ENCODE data around the gene FGF7. TPM values are rescaled to one million over a fixed set of nuclear protein-coding genes. Genes with fewer than 3 reads are reported as not detected.

FGF7 gene
- total RNA-seq, 5 donors from 2014 or later (not counting 1 experiment from before 2014, with no cell fraction given): 0.19 to 0.46 (median 0.20) TPM; not detected in 2

DNA sequence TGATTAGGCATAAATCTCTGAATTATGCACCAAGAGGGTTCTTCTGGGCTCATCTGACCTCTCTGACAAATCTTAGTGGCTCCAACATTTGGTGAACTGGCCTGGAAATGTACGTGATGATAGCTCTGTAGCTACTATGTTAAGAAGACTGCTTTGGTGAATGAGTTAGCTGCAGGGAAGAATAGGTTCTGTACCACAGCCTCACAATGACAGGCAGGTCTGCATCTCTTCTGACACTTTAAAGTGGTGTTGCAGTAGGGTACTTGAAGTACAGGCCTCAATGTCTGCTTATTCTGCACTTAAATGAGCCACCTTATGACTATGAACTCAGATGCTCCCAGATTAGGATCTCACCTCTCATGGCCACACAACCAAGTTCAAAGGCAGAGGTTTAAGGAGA lies 7.0 kb downstream of the FGF7 start:
- Mint-ChIP-seq H3K4me1 (no peaks in the 10 kb centered on the region), H3K27me3 (peaks cover 0 to 4% of the 10 kb centered on the region in 2 donors), H3K9me3 (no peaks in the 10 kb centered on the region), H3K4me3 (no peak overlapping the region), H3K36me3 (no peaks in the 10 kb centered on the region), H3K27ac (no peak overlapping the region)
- WGBS (ENCODE audit: insufficient coverage): 86% methylated on average over 1 of the region's 1 CpG
- Histone ChIP-seq H3K27me3 (replicated peaks in 1 of 2; ENCODE audit: control insufficient read depth in 2 of 2, extremely low read depth in 1 of 2, insufficient read depth in 2 of 2, low read length in 1 of 2) (no peaks in the 10 kb centered on the region), H3K36me3 (ENCODE audit: control insufficient read depth in 2 of 2, extremely low read depth in 1 of 2, insufficient read depth in 1 of 2, low read length in 1 of 2) (no peaks in the 10 kb centered on the region), H3K27ac (ENCODE audit: low read length) (no peak overlapping the region), H3K4me3 (ENCODE audit: control insufficient read depth in 1 of 2, extremely low read depth in 1 of 2, low read length in 1 of 2) (no peak overlapping the region), H3K9me3 (no peaks in the 10 kb centered on the region), H3K4me1 (ENCODE audit: control insufficient read depth in 1 of 2, extremely low read depth in 1 of 2, insufficient read depth in 2 of 2, low read length in 2 of 2) (no peaks in the 10 kb centered on the region)
- DNase-seq (no peak), ATAC-seq (replicated peaks in 1 of 4) (no peak)
- ChIA-PET POLR2A (no interaction called here), CTCF (interaction anchor here in 1 of 2 donors (0.7 kb wide), 1 partner anchor 568 kb away, joined by 3 read pairs; no protein-coding TSS in a partner anchor)

DNA sequence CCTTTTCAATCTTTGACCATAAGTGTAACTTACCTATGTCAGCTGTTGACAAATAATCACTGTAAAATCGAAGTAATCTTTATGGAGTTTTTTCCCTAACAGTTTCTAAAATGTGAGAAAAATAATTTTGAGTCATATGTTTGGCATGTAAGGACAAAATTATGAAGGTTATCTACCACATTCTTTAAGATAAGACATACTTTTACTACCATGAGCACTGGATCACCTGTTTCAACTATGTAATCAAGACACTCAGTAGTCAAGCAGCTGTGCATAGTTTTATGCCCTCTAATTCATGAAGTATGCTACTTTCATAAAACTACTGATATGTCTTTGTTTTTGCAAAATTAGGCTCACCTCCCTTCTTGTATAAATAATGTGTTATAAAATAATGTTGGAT lies 12.1 kb downstream of the FGF7 start:
- WGBS (ENCODE audit: insufficient coverage): no CpG with 5 or more reads among the region's 1 CpG

GRCh38 chr15:49436751-49437150 lies 13.7 kb downstream of the FGF7 start:
- Histone ChIP-seq H3K9me3 (no peaks in the 10 kb centered on the region), H3K27ac (ENCODE audit: low read length) (no peak overlapping the region), H3K27me3 (replicated peaks in 1 of 2; ENCODE audit: control insufficient read depth in 2 of 2, extremely low read depth in 1 of 2, insufficient read depth in 2 of 2, low read length in 1 of 2) (no peaks in the 10 kb centered on the region), H3K36me3 (ENCODE audit: control insufficient read depth in 2 of 2, extremely low read depth in 1 of 2, insufficient read depth in 1 of 2, low read length in 1 of 2) (no peaks in the 10 kb centered on the region), H3K4me1 (ENCODE audit: control insufficient read depth in 1 of 2, extremely low read depth in 1 of 2, insufficient read depth in 2 of 2, low read length in 2 of 2) (no peaks in the 10 kb centered on the region), H3K4me3 (ENCODE audit: control insufficient read depth in 1 of 2, extremely low read depth in 1 of 2, low read length in 1 of 2) (no peak overlapping the region)
- H3K9me3 Mint-ChIP-seq: no peaks in the 10 kb centered on the region
- ATAC-seq (replicated peaks in 1 of 4) (no peak), DNase-seq (no peak)
- H3K4me3 Mint-ChIP-seq: no peak overlapping the region
- H3K36me3 Mint-ChIP-seq: no peaks in the 10 kb centered on the region
- H3K27ac Mint-ChIP-seq: no peak overlapping the region
- peaks cover 0 to 12% (median 0%) of the 10 kb centered on the region in 3 donors for H3K4me1 Mint-ChIP-seq
- ChIA-PET POLR2A (no interaction called here), CTCF (no interaction called here)
- WGBS (ENCODE audit: insufficient coverage): no CpG with 5 or more reads among the region's 2 CpGs
- peaks cover 6% of the 10 kb centered on the region in 2 donors for H3K27me3 Mint-ChIP-seq

More for the DNA sequence above, 12.1 kb downstream of the FGF7 start:
- H3K27ac ChIP-seq (ENCODE audit: low read length): no peak overlapping the region
- H3K27ac Mint-ChIP-seq: no peak overlapping the region
- H3K4me1 ChIP-seq (ENCODE audit: control insufficient read depth in 1 of 2, extremely low read depth in 1 of 2, insufficient read depth in 2 of 2, low read length in 2 of 2): no peaks in the 10 kb centered on the region
- H3K27me3 ChIP-seq (replicated peaks in 1 of 2; ENCODE audit: control insufficient read depth in 2 of 2, extremely low read depth in 1 of 2, insufficient read depth in 2 of 2, low read length in 1 of 2): no peaks in the 10 kb centered on the region
- H3K4me1 Mint-ChIP-seq: peaks cover 0 to 12% (median 0%) of the 10 kb centered on the region in 3 donors
- H3K9me3 ChIP-seq: no peaks in the 10 kb centered on the region
- ChIA-PET CTCF (no interaction called here), POLR2A (no interaction called here)
- no peaks in the 10 kb centered on the region for H3K36me3 ChIP-seq (ENCODE audit: control insufficient read depth in 2 of 2, extremely low read depth in 1 of 2, insufficient read depth in 1 of 2, low read length in 1 of 2)
- no peaks in the 10 kb centered on the region for H3K36me3 Mint-ChIP-seq
- no peaks in the 10 kb centered on the region for H3K9me3 Mint-ChIP-seq
- no peak overlapping the region for H3K4me3 Mint-ChIP-seq
- H3K4me3 ChIP-seq (ENCODE audit: control insufficient read depth in 1 of 2, extremely low read depth in 1 of 2, low read length in 1 of 2): no peak overlapping the region
- ATAC-seq (replicated peaks in 1 of 4): no peak
- H3K27me3 Mint-ChIP-seq: peaks cover 6% of the 10 kb centered on the region in 2 donors
- DNase-seq: no peak

GRCh38 chr15:49438962-49439631 lies 16.1 kb downstream of the FGF7 start:
- WGBS (ENCODE audit: insufficient coverage): 56% methylated on average over 2 of the region's 6 CpGs
- Histone ChIP-seq H3K9me3 (no peaks in the 10 kb centered on the region), H3K27ac (ENCODE audit: low read length) (no peak overlapping the region), H3K4me3 (ENCODE audit: control insufficient read depth in 1 of 2, extremely low read depth in 1 of 2, low read length in 1 of 2) (no peak overlapping the region), H3K27me3 (replicated peaks in 1 of 2; ENCODE audit: control insufficient read depth in 2 of 2, extremely low read depth in 1 of 2, insufficient read depth in 2 of 2, low read length in 1 of 2) (no peaks in the 10 kb centered on the region), H3K4me1 (ENCODE audit: control insufficient read depth in 1 of 2, extremely low read depth in 1 of 2, insufficient read depth in 2 of 2, low read length in 2 of 2) (no peaks in the 10 kb centered on the region), H3K36me3 (ENCODE audit: control insufficient read depth in 2 of 2, extremely low read depth in 1 of 2, insufficient read depth in 1 of 2, low read length in 1 of 2) (no peaks in the 10 kb centered on the region)
- peaks cover 0 to 12% (median 0%) of the 10 kb centered on the region in 3 donors for H3K4me1 Mint-ChIP-seq
- H3K27ac Mint-ChIP-seq: no peak overlapping the region
- no peak for ATAC-seq (replicated peaks in 1 of 4)
- POLR2A ChIA-PET: no interaction called here
- CTCF ChIA-PET: no interaction called here
- H3K9me3 Mint-ChIP-seq: no peaks in the 10 kb centered on the region
- DNase-seq: no peak
- peaks cover 2 to 6% of the 10 kb centered on the region in 2 donors for H3K27me3 Mint-ChIP-seq
- no peaks in the 10 kb centered on the region for H3K36me3 Mint-ChIP-seq
- H3K4me3 Mint-ChIP-seq: no peak overlapping the region

DNA sequence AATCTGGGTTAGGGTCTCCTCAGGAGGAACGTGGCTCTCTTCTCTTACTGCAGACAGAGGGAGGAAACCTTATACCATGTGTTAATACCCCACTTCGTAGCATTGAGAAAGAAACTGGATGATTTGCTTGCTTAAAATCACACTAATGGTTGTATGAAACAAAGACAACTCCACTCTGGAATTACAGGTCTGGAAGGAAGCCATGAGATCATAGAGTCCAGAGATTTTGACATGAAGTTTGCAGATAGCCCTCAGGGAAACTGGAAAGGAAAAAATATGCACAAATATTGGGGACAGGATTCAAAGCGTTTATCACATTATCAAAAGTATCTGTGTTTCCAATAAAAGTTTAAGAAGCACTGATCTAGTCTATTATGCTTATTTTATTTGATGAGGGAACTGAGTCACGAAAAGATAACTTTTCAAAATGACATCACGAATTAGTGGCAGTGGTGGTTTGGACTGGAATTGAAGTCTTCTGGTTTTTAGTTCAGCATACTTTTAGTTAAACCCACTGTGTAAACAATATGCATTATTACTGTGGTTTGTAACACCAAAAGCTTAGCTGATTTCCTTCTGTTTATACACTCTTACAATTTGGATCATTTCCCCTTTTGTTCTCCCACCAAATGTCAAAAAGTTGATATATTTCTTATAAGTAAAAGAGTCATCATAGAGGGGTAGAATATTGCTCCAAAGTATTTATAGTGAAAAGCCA lies 16.8 kb downstream of the FGF7 start:
- H3K4me1 Mint-ChIP-seq: peaks cover 0 to 12% (median 0%) of the 10 kb centered on the region in 3 donors
- H3K4me3 Mint-ChIP-seq: no peak overlapping the region
- ATAC-seq (replicated peaks in 1 of 4) (no peak), DNase-seq (no peak)
- Histone ChIP-seq H3K4me3 (ENCODE audit: control insufficient read depth in 1 of 2, extremely low read depth in 1 of 2, low read length in 1 of 2) (no peak overlapping the region), H3K9me3 (no peaks in the 10 kb centered on the region), H3K4me1 (ENCODE audit: control insufficient read depth in 1 of 2, extremely low read depth in 1 of 2, insufficient read depth in 2 of 2, low read length in 2 of 2) (no peaks in the 10 kb centered on the region), H3K27ac (ENCODE audit: low read length) (no peak overlapping the region), H3K27me3 (replicated peaks in 1 of 2; ENCODE audit: control insufficient read depth in 2 of 2, extremely low read depth in 1 of 2, insufficient read depth in 2 of 2, low read length in 1 of 2) (no peaks in the 10 kb centered on the region), H3K36me3 (ENCODE audit: control insufficient read depth in 2 of 2, extremely low read depth in 1 of 2, insufficient read depth in 1 of 2, low read length in 1 of 2) (no peaks in the 10 kb centered on the region)
- POLR2A ChIA-PET: no interaction called here
- H3K9me3 Mint-ChIP-seq: no peaks in the 10 kb centered on the region
- CTCF ChIA-PET: no interaction called here
- H3K27ac Mint-ChIP-seq: no peak overlapping the region
- peaks cover 2 to 6% of the 10 kb centered on the region in 2 donors for H3K27me3 Mint-ChIP-seq
- WGBS (ENCODE audit: insufficient coverage): no CpG with 5 or more reads among the region's 5 CpGs
- no peaks in the 10 kb centered on the region for H3K36me3 Mint-ChIP-seq

DNA sequence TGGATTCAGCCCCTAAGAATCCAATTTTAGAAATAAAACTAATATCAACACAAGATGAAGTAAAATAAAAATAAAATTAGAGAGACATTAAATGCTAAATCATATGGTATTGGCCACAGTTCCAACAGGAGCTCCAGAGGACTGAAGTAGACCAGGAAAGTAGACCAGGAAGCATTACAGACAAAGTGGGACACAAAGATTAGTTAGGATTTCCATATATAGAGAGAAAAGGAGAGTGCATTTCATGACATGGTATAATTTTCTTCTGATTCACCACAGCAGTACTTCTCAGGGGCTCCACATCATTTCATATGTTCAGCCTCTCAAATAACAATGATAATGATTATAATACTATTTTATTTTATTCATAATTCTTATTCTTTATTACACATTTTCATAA lies 18.3 kb downstream of the FGF7 start:
- Mint-ChIP-seq H3K27ac (no peak overlapping the region), H3K9me3 (no peaks in the 10 kb centered on the region), H3K4me1 (peaks cover 0 to 12% (median 0%) of the 10 kb centered on the region in 3 donors), H3K36me3 (no peaks in the 10 kb centered on the region), H3K27me3 (peaks cover 2 to 6% of the 10 kb centered on the region in 2 donors), H3K4me3 (no peak overlapping the region)
- no peak for ATAC-seq (replicated peaks in 1 of 4)
- POLR2A ChIA-PET: no interaction called here
- H3K4me3 ChIP-seq (ENCODE audit: control insufficient read depth in 1 of 2, extremely low read depth in 1 of 2, low read length in 1 of 2): no peak overlapping the region
- H3K4me1 ChIP-seq (ENCODE audit: control insufficient read depth in 1 of 2, extremely low read depth in 1 of 2, insufficient read depth in 2 of 2, low read length in 2 of 2): no peaks in the 10 kb centered on the region
- CTCF ChIA-PET: interaction anchor here in 1 of 2 donors (0.6 kb wide), 1 partner anchor 1629 kb away, joined by 3 read pairs; no protein-coding TSS in a partner anchor
- no peaks in the 10 kb centered on the region for H3K27me3 ChIP-seq (replicated peaks in 1 of 2; ENCODE audit: control insufficient read depth in 2 of 2, extremely low read depth in 1 of 2, insufficient read depth in 2 of 2, low read length in 1 of 2)
- no peak for DNase-seq
- no peak overlapping the region for H3K27ac ChIP-seq (ENCODE audit: low read length)
- no peaks in the 10 kb centered on the region for H3K36me3 ChIP-seq (ENCODE audit: control insufficient read depth in 2 of 2, extremely low read depth in 1 of 2, insufficient read depth in 1 of 2, low read length in 1 of 2)
- H3K9me3 ChIP-seq: no peaks in the 10 kb centered on the region

Measured in T-cell (primary cell).